GM13976 (cell line): Measurements from ENCODE around the gene LTO1.

Experiments used
- DNase-seq: peaks from one replicate; pipeline ENCODE4 v3.0.0; 2012; ENCODE audit warnings: low spot score
- CTCF ChIP-seq: IDR thresholded peaks from 2 replicates; pipeline ENCODE4 v1.5.1; 2012; ENCODE audit warnings: borderline replicate concordance, mild to moderate bottlenecking; ENCODE audit not compliant: insufficient read depth; ENCODE audit errors: extremely low read depth, missing control alignments, control extremely low read depth
- in situ Hi-C: fragments of 300-500 bp; cut with MboI; formaldehyde crosslinking; loops from one replicate; pipeline ENCODE4 v1.12.0; 2022; ENCODE audit warnings: low sequenced_read_pairs, mixed read lengths, inconsistent platforms; ENCODE audit not compliant: unreplicated experiment

The LTO1 gene

GRCh38 chr11:69620683-69621290 is 54.4 kb downstream of the LTO1 start:
- in situ Hi-C loops = no loop called here
- TF ChIP-seq CTCF = no peak

GRCh38 chr11:69618237-69618636 is 56.9 kb downstream of the LTO1 start:
- no peak for TF ChIP-seq CTCF
- in situ Hi-C loops = no loop called here
- DNase-seq = no peak

More at GRCh38 chr11:69620683-69621290, 54.4 kb downstream of the LTO1 start:
- no peak for DNase-seq

GRCh38 chr11:69617682-69618081 is 57.5 kb downstream of the LTO1 start:
- DNase-seq = no peak
- no peak for TF ChIP-seq CTCF
- in situ Hi-C loops = no loop called here

GRCh38 chr11:69617220-69617619 is 57.9 kb downstream of the LTO1 start:
- TF ChIP-seq CTCF = no peak
- DNase-seq = no peak
- in situ Hi-C loops = no loop called here
